Hematopoietic multipotent progenitor cell treated with erythropoietin and hydrocortisone succinate and interleukin-3 and kit ligand, for 17 days (in vitro differentiated cells): ENCODE results near the gene SMAD6.

Experiments
- DNase-seq: peaks from one replicate; pipeline ENCODE4 v3.0.0-alpha.2; 2015; ENCODE audit warnings: low spot score

The SMAD6 gene

GRCh38 chr15:66798426-66799061 lies 96.5 kb downstream of the SMAD6 start:
- DNase-seq: no peak

GRCh38 chr15:66799242-66799641 lies 97.2 kb downstream of the SMAD6 start:
- no peak for DNase-seq

DNA sequence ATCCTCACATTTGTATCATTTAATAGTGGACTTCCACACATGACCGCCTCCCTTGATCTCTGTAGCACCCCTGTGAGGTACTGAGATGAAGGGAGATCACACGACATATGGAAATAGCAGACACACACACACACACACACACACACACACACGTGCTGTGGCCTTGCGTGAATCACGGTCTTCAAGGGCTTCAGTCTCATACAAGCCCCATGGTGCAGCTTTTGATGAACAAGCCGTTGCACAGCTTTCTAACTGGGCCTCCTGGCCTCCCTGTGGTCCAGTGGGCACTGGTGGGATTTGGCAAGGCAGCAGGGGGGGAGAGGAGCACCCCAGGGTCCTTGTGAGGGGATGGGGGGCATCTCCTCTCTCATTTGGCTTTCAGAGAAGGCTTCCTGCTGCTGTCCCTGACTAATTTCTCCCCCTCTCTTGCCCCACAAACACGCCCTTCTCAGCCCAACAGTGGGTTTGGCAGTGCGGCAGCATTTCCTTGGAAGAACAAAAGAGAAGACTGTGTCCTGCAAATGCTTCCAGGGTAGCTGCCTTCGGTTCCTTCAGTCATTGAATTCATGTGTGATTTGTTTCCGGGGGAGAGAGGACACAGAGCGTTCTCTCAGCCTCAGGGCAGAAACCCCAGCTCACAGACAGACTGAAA lies 98.7 kb downstream of the SMAD6 start:
- no peak for DNase-seq

- DNase-seq: no peak
These were observed 99.2 kb downstream of the SMAD6 start for GRCh38 chr15:66801266-66801665.

DNA sequence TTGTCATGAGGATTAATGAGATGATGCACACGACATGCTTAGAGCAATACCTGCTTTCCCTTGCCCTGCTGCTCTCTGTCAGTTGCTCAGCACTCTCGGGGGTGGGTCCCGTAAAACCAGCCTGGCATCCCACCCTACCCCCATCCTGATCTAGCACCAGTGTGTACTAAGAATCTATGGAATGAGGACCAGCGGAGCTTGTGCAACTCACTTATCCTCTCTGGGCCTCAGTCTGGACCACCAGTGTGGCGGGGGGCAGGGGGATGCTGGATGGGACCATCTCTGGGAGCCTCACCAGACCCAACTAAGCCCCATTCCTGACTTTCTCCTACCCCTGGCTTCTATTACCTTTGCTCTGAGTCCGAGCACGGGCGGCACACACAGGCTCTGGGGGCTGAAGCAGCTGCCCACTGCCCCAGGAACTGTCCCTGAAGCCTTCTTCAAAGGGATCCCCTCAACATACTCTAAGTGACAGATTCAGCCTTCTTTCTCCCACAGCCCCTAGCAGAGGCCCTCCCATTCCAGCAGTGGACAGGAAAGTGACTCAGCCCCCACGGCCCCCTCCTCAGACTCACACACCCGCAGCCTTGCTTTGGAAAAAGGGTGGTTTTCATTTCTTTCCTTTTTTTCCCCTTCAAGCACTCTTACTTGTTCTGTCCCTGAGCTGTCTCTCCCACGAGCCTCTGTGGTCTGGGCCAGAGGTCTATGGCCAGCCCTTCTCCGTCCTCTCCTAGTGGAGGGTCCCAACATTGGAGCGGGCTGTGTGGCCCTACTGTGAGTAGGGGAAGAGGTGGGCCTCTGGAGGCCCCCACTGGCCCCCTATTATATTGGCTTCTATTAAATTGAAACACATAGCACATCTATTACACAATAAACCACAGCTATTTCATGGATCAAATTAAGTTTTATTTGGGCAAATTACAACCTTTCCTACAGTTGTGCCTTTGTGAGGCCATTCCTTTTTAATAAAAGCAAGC lies 100.3 kb downstream of the SMAD6 start:
- DNase-seq: no peak

- DNase-seq: no peak
These were observed 101.2 kb downstream of the SMAD6 start for GRCh38 chr15:66803182-66803729.

- DNase-seq: no peak
These were observed 101.7 kb downstream of the SMAD6 start for GRCh38 chr15:66803749-66804148.

DNA sequence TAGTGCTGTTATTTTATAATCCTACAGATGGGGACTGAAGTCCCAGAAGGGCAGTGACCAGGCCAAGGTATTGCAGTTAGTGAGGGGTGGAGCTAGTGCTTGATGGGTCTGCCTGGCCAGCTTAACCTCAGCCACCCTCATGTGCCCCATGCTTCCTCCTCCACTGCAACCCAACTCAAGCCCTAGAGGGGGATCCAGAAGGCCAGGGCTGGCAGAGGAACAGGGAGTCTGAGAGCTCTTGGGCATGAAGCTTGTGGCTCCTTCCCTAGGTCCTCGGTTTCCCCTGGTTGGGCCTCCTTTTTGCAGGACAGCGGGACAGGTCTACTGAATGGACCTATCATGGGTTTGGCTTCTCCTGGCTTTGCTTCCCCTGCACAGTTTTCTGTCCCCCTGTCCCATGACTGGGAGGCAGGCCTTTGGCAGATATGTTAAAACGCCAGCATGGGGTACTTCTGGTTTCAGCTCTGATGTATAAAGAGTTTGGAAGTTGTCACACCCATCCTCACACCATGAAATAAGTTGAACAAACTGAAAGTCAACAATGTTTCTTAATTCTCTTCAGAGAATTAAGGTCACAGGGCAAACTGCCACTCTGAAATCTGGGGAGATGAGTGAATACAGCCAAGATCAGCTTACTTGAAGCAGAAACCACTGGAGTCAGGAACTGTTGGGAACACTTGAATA lies 103.3 kb downstream of the SMAD6 start:
- DNase-seq: no peak

- DNase-seq: no peak
These were observed 106.3 kb downstream of the SMAD6 start for GRCh38 chr15:66808181-66808824.

DNA sequence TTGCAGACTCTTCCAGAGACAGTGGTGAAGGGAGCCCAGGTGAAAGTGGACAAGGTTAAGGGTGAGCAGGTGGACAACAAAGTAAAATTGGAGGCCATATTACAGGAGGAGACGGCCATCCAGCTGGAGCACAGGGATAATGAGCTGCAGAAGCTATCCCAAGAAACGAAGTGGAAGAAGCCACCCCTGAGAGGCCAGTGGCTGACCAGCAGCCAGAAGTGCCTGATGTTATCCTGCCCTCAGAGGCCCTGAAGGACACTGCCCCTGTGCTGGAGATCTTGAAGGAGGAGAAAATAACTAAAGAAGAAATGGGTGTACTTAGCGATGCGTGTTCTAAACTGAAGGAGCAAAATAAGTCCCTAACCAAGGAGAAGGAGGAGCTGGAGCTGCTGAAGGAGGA lies 107.6 kb downstream of the SMAD6 start:
- DNase-seq: no peak

DNA sequence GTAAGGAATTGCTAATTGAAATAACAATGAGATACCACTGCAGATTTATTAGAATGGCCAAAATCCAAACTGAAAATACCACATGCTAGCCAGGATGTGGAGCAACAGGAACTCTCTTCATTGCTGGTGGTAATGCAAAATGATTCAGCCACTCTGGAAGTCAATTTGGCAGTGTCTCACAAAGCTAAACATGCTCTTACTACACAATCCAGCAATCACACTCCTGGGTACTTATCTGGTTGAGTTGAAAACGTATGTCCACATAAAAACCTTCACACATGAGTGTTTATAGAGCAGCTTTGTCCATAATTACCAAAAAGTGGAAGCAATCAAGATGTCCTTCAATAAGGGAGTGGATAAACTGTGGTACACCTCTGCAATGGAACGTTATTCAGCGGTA lies 113.3 kb downstream of the SMAD6 start:
- DNase-seq: no peak

DNA sequence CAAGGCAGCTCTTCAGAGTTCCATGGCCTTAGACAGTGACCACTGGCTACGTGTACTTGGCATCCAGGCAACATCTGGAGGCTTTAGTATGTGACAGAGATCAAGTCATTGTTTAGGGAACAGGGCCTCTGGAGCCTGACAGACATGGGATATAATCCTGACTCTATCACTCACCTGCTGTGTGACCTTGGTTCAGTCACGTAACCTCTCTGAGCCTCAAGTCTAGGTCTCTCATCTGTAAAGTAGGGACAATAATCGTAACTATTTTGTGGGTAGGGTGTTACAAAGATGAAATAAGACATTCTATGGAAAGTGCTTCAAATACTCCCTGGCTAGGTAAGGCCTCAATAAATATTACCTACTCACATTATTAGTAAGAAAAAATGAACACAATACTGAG lies 114.2 kb downstream of the SMAD6 start:
- DNase-seq: no peak

- no peak for DNase-seq
These were observed 117.0 kb downstream of the SMAD6 start for GRCh38 chr15:66819084-66819483.

DNA sequence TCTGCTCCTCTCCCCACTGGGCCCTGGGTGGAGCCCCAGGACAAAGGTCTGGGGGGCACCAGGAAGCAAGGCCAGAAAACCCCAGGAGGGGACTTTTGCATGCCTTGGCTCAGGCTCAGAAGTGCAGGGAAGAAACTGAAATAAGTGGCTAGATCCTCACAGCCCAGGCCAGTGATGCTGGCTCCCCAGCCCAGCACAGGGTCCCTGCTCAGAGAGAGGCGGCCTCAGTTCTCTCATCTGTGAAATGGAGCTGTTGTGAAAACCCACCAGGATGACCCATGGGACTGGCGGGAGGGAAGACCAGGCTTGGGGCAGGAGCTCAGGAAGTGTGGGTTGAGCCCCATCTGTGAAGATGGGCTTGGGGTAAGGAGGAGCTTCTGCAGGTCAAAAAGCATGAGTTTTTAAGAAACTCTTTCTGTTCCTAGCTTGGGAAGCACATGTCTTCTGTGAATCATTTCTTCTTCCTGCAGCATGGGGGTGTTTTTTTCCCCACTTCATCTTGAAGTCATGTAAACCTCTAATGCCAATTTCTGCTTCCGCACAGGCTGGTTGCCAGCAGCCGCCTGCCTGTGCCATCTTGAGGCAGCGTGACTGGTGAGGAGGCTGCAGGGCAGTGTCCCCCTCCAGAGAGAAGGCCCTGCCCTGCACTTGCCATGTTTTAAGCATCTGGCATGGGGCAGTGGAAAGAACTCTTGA lies 118.6 kb downstream of the SMAD6 start:
- DNase-seq: no peak

GRCh38 chr15:66821307-66821706 lies 119.3 kb downstream of the SMAD6 start:
- no peak for DNase-seq

GRCh38 chr15:66822114-66822513 lies 120.1 kb downstream of the SMAD6 start:
- no peak for DNase-seq

GRCh38 chr15:66822576-66822975 lies 120.5 kb downstream of the SMAD6 start:
- no peak for DNase-seq

DNA sequence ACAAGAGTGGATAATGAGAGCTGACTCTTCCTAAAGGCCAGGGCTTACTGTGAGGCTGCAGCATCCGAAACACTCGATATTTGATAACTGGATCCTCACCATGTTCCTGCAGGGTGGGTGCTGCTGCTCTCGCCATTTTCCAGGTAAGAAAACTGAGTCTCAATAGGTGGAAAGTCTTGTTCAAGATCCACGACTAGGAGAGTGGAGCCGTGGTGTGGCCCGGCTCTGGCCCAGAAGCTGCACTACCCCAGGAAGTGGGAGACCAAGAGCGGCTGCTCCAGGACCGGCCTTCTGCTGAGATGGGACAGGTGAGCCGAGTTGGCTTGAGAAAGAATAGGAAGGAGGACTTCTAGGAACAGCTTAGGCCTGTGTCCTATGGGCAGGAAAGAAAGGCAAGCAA lies 121.6 kb downstream of the SMAD6 start:
- no peak for DNase-seq

GRCh38 chr15:66824424-66824823 lies 122.4 kb downstream of the SMAD6 start:
- DNase-seq: no peak

GRCh38 chr15:66825139-66825538 lies 123.1 kb downstream of the SMAD6 start:
- no peak for DNase-seq

DNA sequence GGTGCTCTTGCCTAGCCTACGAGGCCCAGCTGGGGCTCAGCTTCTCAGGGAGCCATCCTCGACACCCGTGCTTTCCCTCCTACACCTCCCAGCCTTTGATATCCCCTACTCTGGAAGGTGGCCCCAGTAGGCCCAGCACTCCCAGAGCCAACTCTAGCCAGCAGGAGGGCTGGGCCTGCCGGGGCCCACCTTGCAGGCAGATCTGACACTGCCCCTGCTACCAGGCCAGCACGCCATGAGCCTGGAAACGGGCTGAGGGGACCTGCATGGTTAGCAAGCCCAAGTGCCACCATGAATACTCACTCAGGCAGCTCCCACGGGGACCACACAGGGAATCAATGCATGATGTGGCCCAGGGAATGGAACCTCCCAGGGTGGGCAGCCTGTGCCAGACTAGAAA lies 123.7 kb downstream of the SMAD6 start:
- no peak for DNase-seq
